Colon (tissue), 2 donors: ENCODE results near the gene HMGCR.
"Not testable (repeated sequence)": the region's sequence is repeated elsewhere in the genome, so short reads cannot be mapped to it uniquely, and the experiment has no call there.

ENCODE experiments used
- FAIRE-seq: peaks from 2 replicates; lab custom pipeline; 2012; peaks lifted over from hg19 to GRCh38; lab: Jason Lieb, UNC
- donor health status: control.
- donor health status: control.

HMGCR gene

DNA sequence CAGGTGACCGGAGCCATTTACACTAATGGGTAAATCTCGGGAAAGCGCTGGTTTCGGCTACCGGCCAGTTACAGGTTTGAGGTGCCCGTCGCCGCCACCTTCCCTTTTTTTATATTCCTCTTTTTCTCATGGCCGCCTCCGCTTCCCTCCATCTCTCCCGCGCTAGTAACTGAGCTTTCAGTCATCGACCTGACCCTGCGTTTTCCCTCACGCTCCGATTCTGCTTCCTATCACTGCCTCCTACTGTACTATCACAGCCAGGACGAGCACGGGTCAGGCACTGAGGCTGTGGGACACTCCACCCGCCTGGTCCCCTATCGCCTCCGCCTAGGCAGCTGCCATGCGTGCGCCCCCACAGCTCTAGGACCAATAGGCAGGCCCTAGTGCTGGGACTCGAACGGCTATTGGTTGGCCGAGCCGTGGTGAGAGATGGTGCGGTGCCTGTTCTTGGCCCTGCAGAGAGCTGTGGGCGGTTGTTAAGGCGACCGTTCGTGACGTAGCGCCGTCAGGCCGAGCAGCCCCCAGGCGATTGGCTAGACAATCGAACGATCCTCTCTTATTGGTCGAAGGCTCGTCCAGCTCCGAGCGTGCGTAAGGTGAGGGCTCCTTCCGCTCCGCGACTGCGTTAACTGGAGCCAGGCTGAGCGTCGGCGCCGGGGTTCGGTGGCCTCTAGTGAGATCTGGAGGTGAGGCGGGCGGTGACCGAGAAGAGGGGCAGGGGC is at the start of gene HMGCR:
TSS of gene HMGCR (plus strand) at position 606 of the 722 bp plus-strand sequence. CDS start 5,386 bp downstream, outside the sequence.
- FAIRE-seq, result peak; percentile 36

DNA sequence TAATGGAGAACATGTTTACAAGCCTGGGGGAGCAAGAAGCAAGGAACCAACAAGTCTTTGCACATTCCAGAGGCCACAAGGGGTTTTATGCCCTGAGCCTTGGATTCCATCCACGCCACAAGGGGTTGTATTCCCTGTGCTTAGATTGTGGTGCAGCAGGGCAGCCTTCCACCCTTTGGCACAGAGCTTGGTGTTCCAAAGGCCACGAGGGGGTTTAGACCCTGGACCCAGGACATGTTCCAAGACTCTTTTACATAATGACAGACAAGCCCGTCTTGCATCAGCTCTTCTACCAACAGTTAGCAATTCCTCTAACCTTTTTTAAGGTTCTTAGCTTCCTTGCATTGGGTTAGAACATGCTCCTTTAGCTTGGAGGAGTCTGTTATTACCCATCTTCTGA is 45.2 kb upstream of the HMGCR start:
- not testable (repeated sequence) for FAIRE-seq

DNA sequence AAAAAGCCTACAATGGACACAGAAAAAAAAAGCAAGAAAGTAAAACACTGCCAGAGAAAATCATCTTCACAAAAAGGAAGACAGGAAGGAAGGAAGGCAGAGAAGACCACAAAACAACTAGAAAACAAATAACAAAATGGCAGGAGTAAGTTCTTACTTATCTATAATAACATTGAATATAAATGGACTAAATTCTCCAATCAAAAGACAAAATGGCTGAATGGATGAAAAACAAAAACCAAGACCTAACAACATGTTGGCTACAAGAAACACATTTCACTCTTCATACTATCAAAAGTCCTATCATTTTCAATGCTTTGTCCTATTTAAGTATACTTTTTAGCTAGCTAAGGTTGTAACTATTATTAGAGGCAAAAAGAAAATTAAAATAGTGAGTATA is 36.9 kb upstream of the HMGCR start:
- FAIRE-seq, result no peak

DNA sequence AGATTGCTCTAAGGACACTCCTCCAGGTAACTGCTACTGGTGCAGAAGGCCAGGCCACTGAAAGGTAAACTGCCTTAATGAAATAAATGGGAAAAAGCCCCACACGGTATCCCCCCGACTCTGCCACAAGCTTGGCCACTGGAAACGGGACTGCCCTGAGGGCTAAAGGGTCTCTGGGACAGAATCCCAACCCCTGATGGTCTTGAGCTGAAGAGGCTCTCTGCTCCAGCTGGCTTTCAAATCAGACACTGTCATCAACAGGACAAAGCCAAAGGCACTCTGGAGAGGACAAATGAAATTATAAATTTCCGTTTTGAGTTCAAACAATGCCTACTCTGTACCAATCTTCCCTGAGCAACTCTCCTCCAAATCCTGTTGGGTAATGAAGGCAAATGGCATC is 33.6 kb upstream of the HMGCR start:
- FAIRE-seq, result no peak

DNA sequence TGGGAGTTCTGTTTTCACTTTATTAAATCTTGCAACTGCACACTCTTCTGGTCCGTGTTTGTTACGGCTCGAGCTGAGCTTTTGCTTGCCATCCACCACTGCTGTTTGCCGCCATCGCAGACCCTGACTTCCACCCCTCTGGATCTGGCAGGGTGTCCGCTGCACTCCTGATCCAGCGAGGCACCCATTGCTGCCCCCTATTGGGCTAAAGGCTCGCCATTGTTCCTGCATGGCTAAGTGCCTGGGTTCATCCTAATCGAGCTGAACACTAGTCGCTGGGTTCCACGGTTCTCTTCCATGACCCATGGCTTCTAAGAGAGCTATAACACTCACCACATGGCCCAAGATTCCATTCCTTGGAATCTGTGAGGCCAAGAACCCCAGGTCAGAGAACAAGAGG is 32.5 kb upstream of the HMGCR start:
- FAIRE-seq, result not testable (repeated sequence)

DNA sequence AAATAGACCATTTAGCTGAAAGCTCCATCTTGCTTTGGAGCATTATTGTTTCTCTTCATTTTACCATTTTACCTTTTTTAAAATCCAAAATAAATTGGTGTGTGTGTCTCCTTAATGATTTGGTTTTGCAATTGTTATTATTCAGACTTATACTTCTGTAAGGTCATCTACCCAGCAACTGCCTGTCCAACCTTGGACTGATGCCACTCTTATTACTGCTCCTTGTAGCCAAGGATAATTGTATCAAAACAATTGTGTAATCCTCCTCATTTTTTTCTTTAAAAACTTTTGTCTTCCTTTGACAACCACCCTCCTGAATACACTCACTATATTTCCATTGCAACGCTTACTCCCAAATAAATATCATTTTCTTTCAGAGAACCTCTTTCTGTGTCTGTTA is 30.3 kb upstream of the HMGCR start:
- no peak for FAIRE-seq

DNA sequence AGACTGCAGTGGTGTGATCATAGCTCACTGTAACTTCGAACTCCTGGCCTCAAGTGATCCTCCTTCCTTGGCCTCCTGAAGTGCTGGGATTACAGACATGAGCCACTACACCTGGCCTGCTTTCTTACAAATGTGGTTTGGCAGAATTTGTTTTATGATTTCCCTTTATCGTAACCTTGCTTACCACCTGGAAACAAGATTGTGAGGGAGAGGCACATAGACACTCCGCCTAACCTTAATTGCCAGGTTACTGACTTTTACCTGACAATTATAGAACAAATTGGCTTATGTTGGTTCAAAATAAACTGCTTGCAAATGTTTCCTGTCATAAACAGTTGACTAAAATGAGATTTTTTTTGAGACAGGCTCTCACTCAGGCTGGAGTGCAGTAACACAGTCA is 26.8 kb upstream of the HMGCR start:
- peak; percentile 21 for FAIRE-seq

DNA sequence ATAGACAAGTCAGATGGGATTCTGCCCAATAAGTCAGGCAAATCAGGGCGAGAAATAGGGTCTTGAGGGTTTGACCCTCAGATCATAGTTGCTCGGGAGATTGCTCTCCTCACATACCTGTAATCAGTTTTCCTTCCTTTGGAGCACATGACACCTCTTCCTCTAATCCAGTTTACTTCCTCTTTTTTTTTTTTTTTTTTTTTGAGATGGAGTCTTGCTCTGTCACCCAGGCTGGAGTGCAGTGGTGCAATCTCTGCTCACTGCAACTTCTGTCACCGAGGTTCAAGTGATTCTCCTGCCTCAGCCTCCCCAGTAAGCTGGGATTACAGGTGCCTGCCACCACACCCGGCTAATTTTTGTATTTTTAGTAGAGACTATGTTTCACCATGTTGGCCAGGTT is 17.9 kb upstream of the HMGCR start:
- not testable (repeated sequence) for FAIRE-seq

DNA sequence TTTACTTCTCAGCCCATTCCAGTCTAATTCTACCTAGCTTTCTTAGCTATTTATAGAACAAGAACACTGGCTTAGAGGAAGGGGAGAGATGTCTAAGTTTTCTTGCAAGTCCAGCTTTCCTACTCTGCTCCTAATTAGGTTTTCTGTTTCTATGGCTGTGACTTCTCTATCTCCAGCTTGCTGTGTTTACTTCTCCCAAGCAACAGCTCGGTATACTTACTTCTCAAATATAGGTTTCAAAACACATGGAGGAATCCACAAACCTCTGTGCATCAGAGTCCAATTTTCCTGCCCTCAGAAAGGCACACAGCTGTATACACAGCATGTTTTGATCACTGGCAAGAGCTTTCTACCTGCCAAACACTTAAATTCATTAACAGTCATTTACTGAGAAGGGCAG is 17.4 kb upstream of the HMGCR start:
- FAIRE-seq, result no peak

DNA sequence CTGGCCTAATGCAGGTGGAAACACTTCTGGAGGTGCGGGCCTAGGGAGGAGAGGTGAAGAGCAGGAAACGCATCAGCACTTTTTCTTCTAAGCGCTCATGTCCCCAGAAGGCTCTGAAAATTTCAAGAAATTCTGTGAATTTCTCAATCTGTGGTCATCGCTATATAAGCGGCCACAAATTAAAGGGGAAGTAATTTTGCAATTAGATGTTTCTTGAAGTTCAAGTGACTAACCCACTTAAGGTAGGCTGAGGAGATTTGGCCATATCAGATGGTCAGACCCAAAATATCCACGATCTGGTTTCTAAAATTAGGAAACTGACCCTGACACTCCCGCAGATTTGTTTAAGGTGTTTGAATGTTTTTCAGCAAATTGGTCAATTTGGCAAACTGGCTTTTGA is 16.6 kb upstream of the HMGCR start:
- no peak for FAIRE-seq

DNA sequence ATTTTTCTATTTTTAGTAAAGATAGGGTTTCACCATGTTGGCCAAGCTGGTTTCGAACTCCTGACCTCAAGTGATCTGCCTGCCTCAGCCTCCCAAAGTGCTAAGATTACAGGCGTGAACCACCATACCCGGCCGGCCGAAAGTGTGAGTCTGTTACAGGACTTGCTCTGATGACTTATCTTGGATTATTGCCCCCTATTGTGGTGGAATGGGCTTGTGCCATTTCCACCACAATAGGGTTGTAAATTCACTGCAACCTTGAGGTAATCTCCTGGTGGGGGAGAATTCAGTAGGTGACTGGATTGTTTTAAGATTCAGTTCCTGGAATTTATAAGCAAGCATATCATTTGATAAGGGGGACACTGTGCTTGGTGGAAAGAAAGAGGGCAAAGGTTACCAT is 15.0 kb upstream of the HMGCR start:
- no peak for FAIRE-seq

DNA sequence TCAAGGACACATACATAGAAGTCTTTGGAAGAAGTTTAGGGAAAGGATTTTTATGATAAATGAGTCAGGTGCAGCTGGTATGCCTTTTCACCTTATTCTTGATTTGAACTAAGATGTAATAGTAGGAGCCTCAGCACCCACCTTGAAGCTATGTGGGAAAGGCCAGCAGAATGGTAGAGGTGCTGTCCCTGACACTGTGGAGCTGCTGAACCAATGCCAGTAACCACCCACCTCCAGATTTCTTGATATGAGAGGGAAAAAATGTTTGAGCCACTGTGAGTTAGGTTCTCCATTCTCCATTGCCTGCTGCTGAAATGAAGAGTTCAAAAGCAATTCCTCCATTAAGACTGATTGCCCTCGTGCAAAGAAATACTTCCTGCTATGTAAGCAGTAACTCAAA is 12.2 kb upstream of the HMGCR start:
- FAIRE-seq, result no peak

DNA sequence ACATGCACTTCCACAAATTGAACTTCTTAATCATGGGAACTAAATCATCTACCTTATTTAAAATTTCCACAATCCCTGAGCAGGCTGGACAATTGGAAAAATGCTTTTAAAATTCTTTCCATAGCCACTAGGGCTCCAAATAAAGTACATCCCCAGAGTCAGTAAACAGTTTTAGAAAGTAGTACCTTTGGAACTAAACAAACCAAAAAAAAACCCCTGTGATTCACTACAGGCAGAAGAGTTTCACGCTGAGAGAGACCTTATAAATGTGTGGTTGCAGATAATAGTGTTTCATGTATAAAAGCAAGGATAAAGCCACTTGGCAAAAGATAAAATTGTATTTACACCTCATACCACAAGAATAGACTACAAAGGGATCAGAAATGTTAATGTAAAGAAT is 11.8 kb upstream of the HMGCR start:
- FAIRE-seq, result no peak

DNA sequence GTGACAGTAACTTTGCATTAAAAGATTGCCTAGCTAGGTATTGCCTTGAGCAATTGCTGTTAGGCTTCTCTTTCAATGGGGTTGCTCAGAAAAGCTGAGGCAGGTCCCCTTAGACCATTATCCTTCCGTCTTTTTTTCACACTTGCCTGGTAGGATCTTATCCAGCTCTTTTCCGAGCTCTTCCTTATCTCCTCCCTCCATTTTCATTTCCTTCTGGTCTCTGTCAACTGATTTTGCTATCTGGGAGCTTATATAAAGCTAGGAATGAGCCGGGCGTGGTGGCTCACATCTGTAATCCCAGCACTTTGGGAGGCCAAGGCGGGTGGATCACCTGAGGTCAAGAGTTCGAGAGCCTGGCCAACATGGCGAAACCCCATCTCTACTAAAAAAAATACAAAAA is 6.6 kb upstream of the HMGCR start:
- FAIRE-seq, result no peak

DNA sequence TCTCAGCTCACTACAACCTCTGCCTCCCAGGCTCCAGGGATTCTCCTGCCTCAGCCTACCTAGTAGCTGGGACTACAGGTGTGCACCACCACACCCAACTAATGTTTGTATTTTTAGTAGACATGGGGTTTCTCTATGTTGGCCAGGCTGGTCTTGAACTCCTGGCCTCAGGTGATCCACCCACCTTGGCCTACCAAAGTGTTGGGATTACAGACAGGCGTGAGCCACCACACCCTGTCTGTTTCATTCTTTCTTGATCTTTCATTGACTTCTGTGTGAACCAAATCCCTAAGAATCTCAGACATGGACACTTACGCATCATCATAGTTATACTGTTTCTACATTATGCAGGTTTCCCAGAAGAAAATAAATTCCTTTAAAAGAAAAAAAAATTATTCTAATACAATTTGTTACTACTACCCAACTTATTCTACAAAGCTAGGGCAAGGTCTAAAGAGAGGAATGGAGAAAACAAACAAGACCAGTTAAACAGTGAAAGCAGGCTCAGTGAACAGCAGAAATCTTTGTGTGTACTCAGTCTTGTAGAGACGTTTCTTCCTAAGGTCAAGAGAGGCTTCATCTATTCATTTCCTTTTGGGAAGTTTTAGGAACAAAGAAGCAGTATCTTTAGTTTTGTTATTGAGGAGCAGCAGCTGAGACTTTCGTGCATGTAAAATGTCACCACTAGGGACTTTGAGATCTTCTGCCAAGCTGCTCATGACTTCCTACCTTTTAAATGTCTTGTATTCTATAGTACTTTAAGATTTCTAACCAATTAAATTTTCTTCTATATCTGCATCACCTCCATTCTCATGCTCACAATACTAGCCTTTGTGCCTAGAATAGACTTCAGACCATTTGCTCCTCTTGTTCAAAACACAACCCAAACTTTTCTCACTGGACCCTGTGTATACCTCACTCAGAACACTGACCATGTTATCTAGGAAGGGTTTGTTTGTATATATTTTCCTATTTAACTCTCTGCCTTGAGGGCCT is 5.6 kb upstream of the HMGCR start:
- FAIRE-seq, result no peak

DNA sequence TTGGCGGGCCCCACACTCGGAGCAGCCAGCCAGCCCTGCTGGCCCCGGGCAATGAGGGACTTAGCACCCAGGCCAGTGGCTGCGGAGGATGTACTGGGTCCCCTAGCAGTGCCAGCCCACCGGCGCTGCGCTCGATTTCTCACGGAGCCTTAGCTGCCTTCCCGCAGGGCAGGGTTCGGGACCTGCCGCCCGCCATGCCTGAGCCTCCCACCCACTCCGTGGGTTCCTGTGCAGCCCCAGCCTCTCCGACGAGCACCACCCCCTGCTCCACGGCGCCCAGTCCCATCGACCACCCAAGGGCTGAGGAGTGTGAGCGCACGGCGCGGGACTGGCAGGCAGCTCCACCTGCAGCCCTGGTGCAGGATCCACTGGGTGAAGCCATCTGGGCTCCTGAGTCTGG is 3.3 kb upstream of the HMGCR start:
- not testable (repeated sequence) for FAIRE-seq

DNA sequence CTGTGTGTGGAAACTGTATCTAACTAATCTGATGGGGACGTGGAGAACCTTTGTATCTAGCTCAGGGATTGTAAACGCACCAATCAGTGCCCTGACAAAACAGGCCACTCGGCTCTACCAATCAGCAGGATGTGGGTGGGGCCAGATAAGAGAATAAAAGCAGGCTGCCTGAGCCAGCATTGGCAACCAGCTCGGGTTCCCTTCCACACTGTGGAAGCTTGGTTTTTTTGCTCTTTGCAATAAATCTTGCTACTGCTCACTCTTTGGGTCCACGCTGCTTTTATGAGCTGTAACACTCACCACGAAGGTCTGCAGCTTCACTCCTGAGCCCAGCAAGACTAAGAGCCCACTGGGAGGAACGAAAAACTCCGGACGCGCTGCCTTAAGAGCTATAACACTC is 2.6 kb upstream of the HMGCR start:
- FAIRE-seq, result not testable (repeated sequence)

DNA sequence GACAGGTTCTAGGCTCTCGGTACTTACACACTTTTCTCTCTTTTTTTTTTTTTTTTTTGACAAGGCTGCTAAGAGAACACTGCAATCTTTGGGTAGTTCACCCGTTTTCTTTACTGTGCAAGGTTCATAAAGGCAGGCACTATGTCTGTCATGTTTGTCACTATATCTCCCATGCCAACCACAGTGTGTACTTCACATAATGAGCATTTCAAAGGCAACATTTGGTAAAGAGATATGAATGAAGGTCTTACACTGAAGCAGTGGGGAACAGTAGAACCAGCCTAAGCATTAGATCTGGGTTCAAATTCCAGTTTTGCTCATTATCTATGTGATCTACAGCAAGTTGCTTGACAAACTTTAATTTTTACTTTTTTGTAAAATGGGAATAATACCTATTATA is 1.5 kb upstream of the HMGCR start:
- FAIRE-seq, result no peak

DNA sequence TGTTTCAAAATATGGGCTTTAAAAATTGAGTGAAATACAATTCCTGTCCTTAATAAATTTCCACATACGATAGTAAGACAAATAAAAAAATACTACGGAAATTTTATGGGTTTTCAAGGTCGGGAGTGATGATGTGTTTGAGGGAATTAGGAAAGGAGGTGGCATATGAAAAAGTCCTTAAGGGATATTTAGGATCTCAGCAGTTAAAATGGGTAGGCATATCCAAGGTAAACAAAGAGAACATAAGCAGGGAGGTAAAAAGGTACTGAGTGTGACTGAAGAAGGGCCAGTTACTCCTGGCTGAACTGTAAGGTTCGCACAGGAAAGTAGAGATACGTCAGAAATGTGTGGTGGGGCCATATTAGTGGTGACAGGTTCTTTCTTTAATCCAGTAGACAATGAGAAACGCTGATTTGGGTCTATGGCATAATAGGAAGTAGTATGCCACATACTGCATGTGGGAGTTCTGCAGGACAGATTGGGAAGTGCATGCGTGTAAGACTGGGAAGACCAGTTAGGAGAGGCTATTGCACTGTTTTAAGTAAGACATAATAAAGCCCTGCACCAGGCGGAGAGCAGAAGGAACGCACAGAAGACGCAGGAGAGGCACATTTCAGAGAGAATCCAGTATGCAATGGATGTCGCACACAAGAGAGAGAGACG is 937 bp upstream of the HMGCR start:
- FAIRE-seq, result no peak

DNA sequence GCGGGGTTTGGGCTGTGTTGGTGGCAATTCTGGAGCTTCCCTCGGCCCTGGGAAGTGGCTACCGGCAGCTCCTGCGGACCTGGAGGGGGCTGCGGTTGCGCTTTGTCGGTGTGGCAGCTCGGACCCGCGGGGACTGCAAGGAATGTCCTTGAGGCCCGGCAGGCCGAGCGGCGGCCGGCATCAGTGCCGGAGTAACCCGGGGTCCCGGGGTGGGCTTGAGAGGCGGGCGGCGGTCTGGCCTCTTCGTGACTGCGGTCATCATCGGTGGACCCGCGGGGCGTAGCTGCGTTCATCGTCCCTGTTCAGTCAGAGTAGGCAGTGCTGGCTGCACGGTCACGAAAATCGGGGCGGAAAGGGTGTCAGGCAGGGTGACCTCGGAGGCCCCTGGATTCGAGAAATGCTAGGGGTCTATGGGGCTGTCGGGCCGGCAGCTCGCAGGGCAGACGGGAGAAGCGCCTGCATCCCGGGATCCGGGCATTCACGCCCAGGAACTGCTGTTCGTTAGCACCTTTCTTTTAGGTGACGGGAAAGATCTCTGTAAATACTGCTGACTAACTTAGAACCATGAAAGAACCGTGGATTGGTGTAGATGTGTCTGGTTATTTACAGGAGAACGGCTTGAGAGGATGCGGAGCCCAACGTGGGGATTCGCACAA is 474 bp downstream of the HMGCR start:
- FAIRE-seq, result no peak

DNA sequence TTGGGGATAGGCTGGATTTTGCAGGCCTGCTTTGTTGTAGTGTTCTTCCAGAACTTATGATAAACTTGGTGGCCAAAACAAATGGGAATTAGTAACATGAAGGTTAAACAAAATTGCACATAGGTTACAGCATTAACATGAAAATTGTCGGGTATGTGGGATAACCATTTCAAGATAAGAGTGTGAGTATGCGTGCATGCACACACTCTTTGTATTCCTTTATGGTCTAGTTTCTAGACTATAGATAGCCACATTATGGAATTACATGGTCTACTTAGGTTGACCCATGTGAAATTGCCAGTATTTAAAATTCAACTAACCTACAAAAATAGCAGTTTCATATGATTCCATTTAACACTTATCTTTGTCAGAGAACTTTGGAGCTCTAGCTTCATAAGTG is 1.4 kb downstream of the HMGCR start:
- FAIRE-seq, result no peak
